Epithelial cell of prostate (primary cell): ENCODE measurements around the gene NYAP2.

ENCODE experiments used
- DNase-seq: peaks from one replicate; pipeline ENCODE4 v3.0.0-alpha.2; 2011; ENCODE audit warnings: low read depth, low spot score
- H3K27ac ChIP-seq: fragments of 450-650 bp; 2 replicates; pipeline ENCODE4 v1.5.1; 2017; ENCODE audit warnings: mild to moderate bottlenecking

Gene NYAP2

GRCh38 chr2:225425284-225425683, 25.8 kb downstream of the NYAP2 start:
- no peak for DNase-seq
- H3K27ac ChIP-seq, result no peak overlapping the region

- no peak for DNase-seq
These were observed 28.9 kb downstream of the NYAP2 start for GRCh38 chr2:225428360-225428759.

DNA sequence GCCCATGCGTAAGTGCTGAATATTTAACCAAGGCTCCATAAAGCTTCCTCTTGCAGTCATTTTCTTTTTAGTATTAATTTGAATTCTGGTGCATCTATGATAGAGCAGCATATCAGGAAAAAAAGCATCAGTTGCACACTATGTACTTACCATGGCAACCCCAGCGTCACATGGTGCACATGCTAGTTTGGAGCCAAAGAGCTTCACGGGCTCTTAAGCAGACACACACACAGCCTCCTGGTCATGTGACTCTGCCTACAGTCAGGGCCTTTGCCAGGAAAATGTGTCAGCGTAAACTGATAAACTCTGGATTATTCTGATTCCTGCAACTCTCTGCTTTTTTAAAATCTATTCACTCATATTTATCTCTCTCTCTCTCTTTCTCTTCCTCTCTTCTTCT, 30.2 kb downstream of the NYAP2 start:
- DNase-seq, result no peak
- no peak overlapping the region for H3K27ac ChIP-seq

More at GRCh38 chr2:225428360-225428759, 28.9 kb downstream of the NYAP2 start:
- H3K27ac ChIP-seq, result no peak overlapping the region

- no peak overlapping the region for H3K27ac ChIP-seq
- DNase-seq, result no peak
These were observed 31.8 kb downstream of the NYAP2 start for GRCh38 chr2:225431105-225431863.

GRCh38 chr2:225434014-225434413, 34.5 kb downstream of the NYAP2 start:
- no peak for DNase-seq
- no peak overlapping the region for H3K27ac ChIP-seq

- H3K27ac ChIP-seq, result no peak overlapping the region
- no peak for DNase-seq
These were observed 37.8 kb downstream of the NYAP2 start for GRCh38 chr2:225437319-225437718.

- no peak for DNase-seq
- H3K27ac ChIP-seq, result no peak overlapping the region
These were observed 38.7 kb downstream of the NYAP2 start for GRCh38 chr2:225438248-225438647.

DNA sequence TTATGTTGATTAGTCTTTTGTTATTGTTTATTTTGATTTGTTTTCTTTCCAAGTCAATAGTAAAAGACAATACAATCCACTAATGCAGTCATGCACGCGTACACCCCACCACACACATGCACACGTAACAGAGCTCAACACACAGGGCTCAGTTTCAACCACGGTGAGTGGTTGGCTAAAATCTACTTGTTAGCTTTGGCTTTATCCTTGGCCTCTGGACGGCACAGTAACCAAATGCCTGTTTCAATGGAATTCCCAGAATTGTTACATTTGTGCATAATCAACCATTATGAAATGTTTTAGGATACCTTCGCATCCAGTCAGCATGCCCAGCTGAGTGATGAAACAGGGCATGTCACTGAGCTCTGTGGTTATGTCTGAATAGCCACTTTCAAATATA, 53.2 kb downstream of the NYAP2 start:
- DNase-seq, result no peak
- H3K27ac ChIP-seq, result no peak overlapping the region

- no peak overlapping the region for H3K27ac ChIP-seq
- no peak for DNase-seq
These were observed 54.9 kb downstream of the NYAP2 start for GRCh38 chr2:225454412-225454811.

- DNase-seq, result no peak
- H3K27ac ChIP-seq, result no peak overlapping the region
These were observed 57.2 kb downstream of the NYAP2 start for GRCh38 chr2:225456619-225457260.

GRCh38 chr2:225457482-225457881, 58.0 kb downstream of the NYAP2 start:
- no peak overlapping the region for H3K27ac ChIP-seq
- no peak for DNase-seq

DNA sequence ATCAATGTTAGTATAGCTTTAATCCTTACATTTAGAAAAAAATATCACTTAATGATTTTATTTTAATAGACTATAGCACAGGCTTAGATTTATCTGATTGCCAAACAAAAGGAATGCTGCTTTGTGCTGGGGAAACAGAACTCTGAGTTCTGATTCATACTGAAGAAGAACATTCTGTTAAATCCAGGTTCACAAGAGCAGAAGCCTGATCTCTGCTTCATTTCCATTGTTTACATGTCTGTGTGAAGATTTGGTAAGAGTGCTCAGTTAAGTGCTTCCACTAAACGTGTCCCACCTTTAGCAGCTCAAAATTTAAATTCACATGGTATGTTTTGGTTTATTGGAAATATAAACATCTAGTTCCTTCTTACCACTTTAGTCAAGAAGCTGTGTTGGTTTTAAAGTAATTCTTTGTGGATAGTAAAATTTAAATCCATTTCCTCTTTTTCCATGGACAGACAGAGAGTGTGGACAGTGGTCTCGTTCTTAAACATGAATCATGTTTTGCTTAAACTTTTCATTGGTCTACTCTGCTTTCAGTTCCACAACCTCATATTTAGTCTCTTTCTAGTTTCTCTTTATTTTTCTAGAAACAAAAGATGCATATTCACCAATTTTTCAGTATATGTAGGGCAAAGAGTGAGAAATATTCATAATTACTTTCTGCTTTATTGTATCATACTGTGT, 59.1 kb downstream of the NYAP2 start:
- no peak overlapping the region for H3K27ac ChIP-seq
- no peak for DNase-seq

DNA sequence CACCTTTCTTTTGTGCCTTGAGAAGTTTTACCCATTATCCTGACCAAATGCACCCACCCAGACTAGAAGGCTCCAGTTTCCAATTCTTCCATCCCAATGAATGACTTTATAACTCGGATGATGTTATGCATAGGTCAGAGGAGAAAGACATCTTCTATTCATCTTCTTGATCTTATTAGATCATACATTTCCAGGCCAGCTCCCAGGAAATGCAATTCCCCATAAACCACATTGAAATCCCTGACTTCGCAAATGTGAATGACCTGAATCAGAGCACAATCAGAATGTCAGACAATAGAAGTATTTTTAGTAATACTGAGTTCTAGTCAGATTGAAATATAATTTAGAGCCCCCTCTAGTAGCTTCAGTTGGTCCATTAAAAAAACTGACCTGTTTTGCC, 62.9 kb downstream of the NYAP2 start:
- DNase-seq, result no peak
- H3K27ac ChIP-seq, result peak overlapping the region; percentile 25

DNA sequence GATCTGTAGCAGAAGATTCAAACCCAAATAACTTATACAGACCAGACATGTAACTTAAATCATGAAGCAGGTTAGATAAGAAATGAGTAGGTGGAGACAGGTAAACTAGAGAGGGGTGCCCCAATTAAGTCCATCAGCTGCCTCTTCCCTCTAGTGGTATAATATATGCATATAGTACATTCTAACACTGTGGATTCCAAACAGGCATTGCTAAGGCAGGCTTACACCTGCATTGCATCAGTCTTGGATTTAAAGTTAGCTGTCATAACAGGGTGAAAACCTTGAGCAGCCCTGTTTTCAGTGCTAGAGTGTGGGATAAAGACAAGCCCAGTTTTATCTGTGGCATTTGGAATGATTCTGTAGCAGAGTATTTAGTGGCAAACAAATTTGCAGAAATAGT, 63.4 kb downstream of the NYAP2 start:
- peak overlapping the region; percentile 25 for H3K27ac ChIP-seq
- DNase-seq, result no peak

DNA sequence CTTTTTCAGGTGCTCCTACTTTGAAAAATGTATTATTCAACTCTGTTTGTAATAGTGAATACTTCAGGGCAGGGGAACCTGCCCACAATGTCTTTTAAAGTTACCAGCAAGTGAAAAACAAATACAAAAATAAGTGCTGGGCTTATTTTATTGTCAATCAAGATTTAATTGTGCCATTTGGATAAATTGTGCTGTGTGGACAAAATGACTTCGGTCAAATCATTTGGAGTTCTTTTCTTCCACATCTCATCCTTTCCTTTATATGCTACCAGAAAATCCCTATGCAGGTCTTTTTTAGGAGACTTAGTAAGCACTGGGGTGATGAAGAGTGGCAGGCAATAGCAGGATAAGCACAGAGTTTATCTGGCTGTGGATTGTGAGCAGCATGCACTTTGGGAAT, 63.9 kb downstream of the NYAP2 start:
- H3K27ac ChIP-seq, result peak overlapping the region; percentile 25
- no peak for DNase-seq

- H3K27ac ChIP-seq, result no peak overlapping the region
- no peak for DNase-seq
These were observed 65.0 kb downstream of the NYAP2 start for GRCh38 chr2:225464346-225465025.

DNA sequence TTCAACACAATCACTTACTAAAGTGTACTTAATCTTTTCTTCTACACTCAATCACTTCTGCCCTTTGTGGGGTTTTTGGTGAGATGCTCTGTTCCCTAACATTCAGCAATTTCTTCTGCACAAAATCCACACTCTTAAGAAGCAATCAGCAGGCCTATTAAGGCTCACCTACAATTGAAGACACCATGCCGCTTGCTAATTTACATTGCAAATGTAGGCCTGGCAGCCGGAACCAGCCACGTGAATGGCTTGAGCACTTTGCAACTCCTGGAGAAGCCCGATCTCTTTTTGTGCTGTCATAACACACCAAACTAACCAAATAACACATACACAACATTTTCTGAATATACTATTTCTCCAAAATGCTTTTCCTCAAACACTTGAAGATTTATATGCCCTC, 66.3 kb downstream of the NYAP2 start:
- DNase-seq, result no peak
- H3K27ac ChIP-seq, result no peak overlapping the region

DNA sequence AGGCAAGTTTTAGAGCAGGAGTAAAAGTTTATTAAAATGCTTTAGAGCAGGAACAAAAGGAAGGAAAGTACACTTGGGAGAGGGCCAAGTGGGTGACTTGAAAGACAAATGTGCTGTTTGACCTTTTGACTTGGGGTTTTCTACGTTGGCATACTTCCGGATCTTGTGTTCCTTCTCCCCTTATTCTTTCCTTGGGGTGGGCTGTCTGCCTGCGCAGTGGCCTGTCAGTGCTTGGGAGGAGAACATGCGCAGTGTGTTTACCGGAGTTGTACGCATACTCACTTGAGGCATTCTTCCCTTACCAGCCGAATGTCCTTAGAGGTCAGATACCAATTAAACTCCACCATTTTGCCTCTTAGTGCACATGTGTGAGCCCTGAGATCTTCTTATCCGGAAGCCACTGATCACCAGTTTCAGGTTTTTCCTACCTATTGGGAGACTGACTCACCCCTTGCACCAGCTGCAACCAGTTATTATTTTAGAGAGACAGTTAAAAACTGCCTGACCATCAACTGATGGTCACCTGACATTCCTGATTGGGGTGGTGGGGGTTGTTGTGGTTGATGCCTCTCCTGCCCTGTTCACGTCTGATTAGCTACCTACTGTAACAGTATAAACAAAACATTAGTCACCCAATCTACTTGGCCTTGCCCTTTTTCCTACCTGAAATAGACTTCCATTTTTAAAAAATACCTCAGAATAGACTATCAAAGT, 67.5 kb downstream of the NYAP2 start:
- no peak overlapping the region for H3K27ac ChIP-seq
- DNase-seq, result no peak

DNA sequence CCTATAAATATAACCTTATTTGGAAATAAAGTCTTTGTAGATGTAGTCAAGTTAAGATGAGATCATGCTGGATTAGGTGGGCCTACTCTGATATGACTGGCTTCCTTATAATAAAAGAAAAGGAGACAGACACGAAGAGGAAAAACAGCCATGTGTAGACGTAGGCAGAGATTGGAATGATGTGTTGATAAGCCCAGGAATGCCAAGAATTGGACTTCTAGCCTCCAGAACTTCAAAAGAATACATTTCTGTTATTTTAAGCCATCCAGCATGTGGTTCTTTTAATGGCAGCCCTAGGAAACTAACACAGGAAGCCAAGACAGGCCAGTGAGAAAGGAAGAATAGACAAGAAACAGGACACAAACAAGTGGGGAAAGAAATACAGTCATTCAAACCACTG, 68.6 kb downstream of the NYAP2 start:
- H3K27ac ChIP-seq, result no peak overlapping the region
- no peak for DNase-seq

- no peak for DNase-seq
- no peak overlapping the region for H3K27ac ChIP-seq
These were observed 71.5 kb downstream of the NYAP2 start for GRCh38 chr2:225471039-225471438.
